ENCODE measurements around the gene B3GLCT.

GRCh38 chr13:31168166-31168565 lies 31.6 kb upstream of the B3GLCT start:
- TF ChIP-seq, protein P1, sequence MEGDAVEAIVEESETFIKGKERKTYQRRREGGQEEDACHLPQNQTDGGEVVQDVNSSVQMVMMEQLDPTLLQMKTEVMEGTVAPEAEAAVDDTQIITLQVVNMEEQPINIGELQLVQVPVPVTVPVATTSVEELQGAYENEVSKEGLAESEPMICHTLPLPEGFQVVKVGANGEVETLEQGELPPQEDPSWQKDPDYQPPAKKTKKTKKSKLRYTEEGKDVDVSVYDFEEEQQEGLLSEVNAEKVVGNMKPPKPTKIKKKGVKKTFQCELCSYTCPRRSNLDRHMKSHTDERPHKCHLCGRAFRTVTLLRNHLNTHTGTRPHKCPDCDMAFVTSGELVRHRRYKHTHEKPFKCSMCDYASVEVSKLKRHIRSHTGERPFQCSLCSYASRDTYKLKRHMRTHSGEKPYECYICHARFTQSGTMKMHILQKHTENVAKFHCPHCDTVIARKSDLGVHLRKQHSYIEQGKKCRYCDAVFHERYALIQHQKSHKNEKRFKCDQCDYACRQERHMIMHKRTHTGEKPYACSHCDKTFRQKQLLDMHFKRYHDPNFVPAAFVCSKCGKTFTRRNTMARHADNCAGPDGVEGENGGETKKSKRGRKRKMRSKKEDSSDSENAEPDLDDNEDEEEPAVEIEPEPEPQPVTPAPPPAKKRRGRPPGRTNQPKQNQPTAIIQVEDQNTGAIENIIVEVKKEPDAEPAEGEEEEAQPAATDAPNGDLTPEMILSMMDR (IDR thresholded peaks at IDR 0.05; ENCODE audit: low read length): no peak
- TF ChIP-seq EZH2 (optimal IDR thresholded peaks at IDR 0.05; ENCODE audit: low read depth, low read length) (no peak), EZH2phosphoT487 (IDR thresholded peaks at IDR 0.05; ENCODE audit: low read length) (no peak)
